NB4 (cell line): Measurements from ENCODE around the gene RBBP6.

Source experiments
- CTCF ChIP-seq: IDR thresholded peaks from one replicate; pipeline ENCODE4 v1.5.1; 2012; ENCODE audit warnings: low read depth, low read length
- POLR2A ChIP-seq: IDR thresholded peaks from 2 replicates; pipeline ENCODE4 v1.6.1; 2011; ENCODE audit warnings: mild to moderate bottlenecking; ENCODE audit not compliant: insufficient read length; ENCODE audit errors: extremely low read depth
- TF ChIP-seq, protein P1 (sequence below): IDR thresholded peaks from 2 replicates; pipeline ENCODE4 v1.6.1; 2011; ENCODE audit warnings: low read depth, low read length

GRCh38 chr16:24534620-24535019, 4.7 kb upstream of the RBBP6 start:
- no peak for TF ChIP-seq POLR2A
- no peak for TF ChIP-seq CTCF
- TF ChIP-seq, protein P1, sequence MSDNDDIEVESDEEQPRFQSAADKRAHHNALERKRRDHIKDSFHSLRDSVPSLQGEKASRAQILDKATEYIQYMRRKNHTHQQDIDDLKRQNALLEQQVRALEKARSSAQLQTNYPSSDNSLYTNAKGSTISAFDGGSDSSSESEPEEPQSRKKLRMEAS: no peak
